SK-N-SH treated with all-trans-retinoic acid at 6 μM for 48 hours (cell line): ENCODE data around the gene VPS25.
"Not testable (repeated sequence)": the region's sequence is repeated elsewhere in the genome, so short reads cannot be mapped to it uniquely, and the experiment has no call there.

ENCODE experiments used
- ATAC-seq: fragments of 200-7000 bp; cut with Tn5 transposase; 3 replicates; pipeline ENCODE4 v1.9.1; 2020; ENCODE audit warnings: mild to moderate bottlenecking, moderate library complexity
- CSDC2 ChIP-seq: fragments of 250-450 bp; sonication (Bioruptor Pico); IDR thresholded peaks from 2 replicates; pipeline ENCODE4 v1.5.0; 2020; ENCODE audit warnings: mild to moderate bottlenecking, moderate library complexity
- ESRRG ChIP-seq: fragments of 250-450 bp; sonication (Bioruptor Pico); IDR thresholded peaks from 2 replicates; pipeline ENCODE4 v1.6.1; 2021; ENCODE audit warnings: mild to moderate bottlenecking
- OSR1 ChIP-seq: fragments of 250-450 bp; sonication (Bioruptor Pico); IDR thresholded peaks from 2 replicates; pipeline ENCODE4 v1.8.0; 2022; ENCODE audit warnings: moderate library complexity, mild to moderate bottlenecking, inconsistent platforms
- PPARA ChIP-seq: fragments of 250-450 bp; sonication (Bioruptor Pico); IDR thresholded peaks from 2 replicates; pipeline ENCODE4 v1.5.0; 2020; ENCODE audit warnings: mild to moderate bottlenecking, borderline replicate concordance
- SNAI2 ChIP-seq: fragments of 250-450 bp; sonication (Bioruptor Pico); IDR thresholded peaks from 2 replicates; pipeline ENCODE4 v1.5.0; 2020; ENCODE audit warnings: mild to moderate bottlenecking, moderate library complexity
- TCF4 ChIP-seq: fragments of 250-450 bp; sonication (Bioruptor Pico); IDR thresholded peaks from 2 replicates; pipeline ENCODE4 v1.8.0; 2021; ENCODE audit warnings: mild to moderate bottlenecking, moderate library complexity, borderline replicate concordance
- TOX ChIP-seq: fragments of 250-450 bp; sonication (Bioruptor Pico); IDR thresholded peaks from 2 replicates; pipeline ENCODE4 v1.8.0; 2021; ENCODE audit warnings: mild to moderate bottlenecking, moderate library complexity, borderline replicate concordance
- ZC3H10 ChIP-seq: fragments of 250-450 bp; sonication (Bioruptor Pico); IDR thresholded peaks from 2 replicates; pipeline ENCODE4 v1.5.1; 2021; ENCODE audit warnings: mild to moderate bottlenecking, moderate library complexity
- ZFP3 ChIP-seq: fragments of 250-450 bp; sonication (Bioruptor Pico); IDR thresholded peaks from 2 replicates; pipeline ENCODE4 v1.5.0; 2020; ENCODE audit warnings: mild to moderate bottlenecking, moderate library complexity
- ZFP30 ChIP-seq: fragments of 450-650 bp; formaldehyde crosslinking; IDR thresholded peaks from 2 replicates; pipeline ENCODE4 v1.5.0; 2022; ENCODE audit warnings: mild to moderate bottlenecking, moderate library complexity
- ZNF565 ChIP-seq: fragments of 450-650 bp; formaldehyde crosslinking; conservative IDR thresholded peaks from 2 replicates; pipeline ENCODE4 v1.5.0; 2020; ENCODE audit warnings: low read depth, mild to moderate bottlenecking, moderate library complexity
- ZNF8 ChIP-seq: fragments of 450-650 bp; formaldehyde crosslinking; IDR thresholded peaks from 2 replicates; pipeline ENCODE4 v1.5.0; 2020; ENCODE audit warnings: mild to moderate bottlenecking, moderate library complexity
- TF ChIP-seq, protein P1 (sequence below): fragments of 250-450 bp; sonication (Bioruptor Pico); IDR thresholded peaks from 2 replicates; pipeline ENCODE4 v1.5.0; 2020; ENCODE audit warnings: mild to moderate bottlenecking, moderate library complexity
- TF ChIP-seq, protein P2 (sequence below): fragments of 250-450 bp; sonication (Bioruptor Pico); IDR thresholded peaks from 2 replicates; pipeline ENCODE4 v1.8.0; 2021; ENCODE audit warnings: low read depth, mild to moderate bottlenecking, moderate library complexity, borderline replicate concordance
- TF ChIP-seq, protein P3 (sequence below): fragments of 250-450 bp; sonication (Bioruptor Pico); IDR thresholded peaks from 2 replicates; pipeline ENCODE4 v1.5.1; 2020; ENCODE audit warnings: low read depth, mild to moderate bottlenecking, moderate library complexity
- TF ChIP-seq, protein P4 (sequence below): fragments of 250-450 bp; sonication (Bioruptor Pico); IDR thresholded peaks from 2 replicates; pipeline ENCODE4 v1.5.1; 2021; ENCODE audit warnings: mild to moderate bottlenecking, moderate library complexity
- TF ChIP-seq, protein P5 (sequence below): fragments of 250-450 bp; sonication (Bioruptor Pico); IDR thresholded peaks from 2 replicates; pipeline ENCODE4 v1.8.0; 2020; ENCODE audit warnings: mild to moderate bottlenecking, moderate library complexity, borderline replicate concordance

Gene VPS25

DNA sequence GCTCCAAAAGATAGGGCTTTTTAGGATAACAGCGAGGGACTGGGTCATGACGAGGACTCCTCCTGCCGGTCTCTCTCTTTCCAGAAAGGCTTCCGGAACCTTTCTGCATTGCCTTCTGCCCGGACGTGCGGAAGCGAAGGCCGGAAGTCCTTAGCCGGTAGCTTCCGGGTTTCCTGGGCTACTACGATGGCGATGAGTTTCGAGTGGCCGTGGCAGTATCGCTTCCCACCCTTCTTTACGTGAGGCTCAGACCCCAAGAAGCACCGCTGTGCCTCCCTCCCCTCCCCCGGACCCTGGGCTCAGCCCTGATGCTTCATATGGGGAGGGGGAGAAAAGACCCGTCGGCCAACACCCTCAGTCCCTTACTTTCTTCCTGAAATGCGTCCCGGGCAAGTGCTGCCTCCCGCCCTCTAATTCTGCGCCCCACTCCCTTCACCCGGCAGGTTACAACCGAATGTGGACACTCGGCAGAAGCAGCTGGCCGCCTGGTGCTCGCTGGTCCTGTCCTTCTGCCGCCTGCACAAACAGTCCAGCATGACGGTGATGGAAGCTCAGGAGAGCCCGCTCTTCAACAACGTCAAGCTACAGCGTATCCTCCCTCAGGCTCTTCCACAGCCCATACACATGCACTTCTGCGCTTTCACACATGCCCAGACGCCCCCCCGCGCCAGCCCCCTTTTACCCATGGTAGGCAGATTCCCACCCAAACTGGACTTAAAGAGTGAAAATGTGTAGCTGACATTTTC lies at the start of gene VPS25:
Gene VPS25, plus strand, starts transcription at position 160 of the 746 bp plus-strand sequence. Its CDS starts 27 bp downstream, at position 187.
- peak; percentile 99 for ATAC-seq
- TF ChIP-seq ZNF8 (CRISPR knock-in tag), result peak; percentile 8; the same call in 1 of the 2 replicates
- TF ChIP-seq, protein P1, sequence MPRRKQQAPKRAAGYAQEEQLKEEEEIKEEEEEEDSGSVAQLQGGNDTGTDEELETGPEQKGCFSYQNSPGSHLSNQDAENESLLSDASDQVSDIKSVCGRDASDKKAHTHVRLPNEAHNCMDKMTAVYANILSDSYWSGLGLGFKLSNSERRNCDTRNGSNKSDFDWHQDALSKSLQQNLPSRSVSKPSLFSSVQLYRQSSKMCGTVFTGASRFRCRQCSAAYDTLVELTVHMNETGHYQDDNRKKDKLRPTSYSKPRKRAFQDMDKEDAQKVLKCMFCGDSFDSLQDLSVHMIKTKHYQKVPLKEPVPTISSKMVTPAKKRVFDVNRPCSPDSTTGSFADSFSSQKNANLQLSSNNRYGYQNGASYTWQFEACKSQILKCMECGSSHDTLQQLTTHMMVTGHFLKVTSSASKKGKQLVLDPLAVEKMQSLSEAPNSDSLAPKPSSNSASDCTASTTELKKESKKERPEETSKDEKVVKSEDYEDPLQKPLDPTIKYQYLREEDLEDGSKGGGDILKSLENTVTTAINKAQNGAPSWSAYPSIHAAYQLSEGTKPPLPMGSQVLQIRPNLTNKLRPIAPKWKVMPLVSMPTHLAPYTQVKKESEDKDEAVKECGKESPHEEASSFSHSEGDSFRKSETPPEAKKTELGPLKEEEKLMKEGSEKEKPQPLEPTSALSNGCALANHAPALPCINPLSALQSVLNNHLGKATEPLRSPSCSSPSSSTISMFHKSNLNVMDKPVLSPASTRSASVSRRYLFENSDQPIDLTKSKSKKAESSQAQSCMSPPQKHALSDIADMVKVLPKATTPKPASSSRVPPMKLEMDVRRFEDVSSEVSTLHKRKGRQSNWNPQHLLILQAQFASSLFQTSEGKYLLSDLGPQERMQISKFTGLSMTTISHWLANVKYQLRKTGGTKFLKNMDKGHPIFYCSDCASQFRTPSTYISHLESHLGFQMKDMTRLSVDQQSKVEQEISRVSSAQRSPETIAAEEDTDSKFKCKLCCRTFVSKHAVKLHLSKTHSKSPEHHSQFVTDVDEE (CRISPR knock-in tag), result 0 out of 2 replicates have a peak, but pooled peaks have one; percentile 36
- TF ChIP-seq TOX (CRISPR knock-in tag), result no peak
- TF ChIP-seq, all 23 proteins: peak for 2

DNA sequence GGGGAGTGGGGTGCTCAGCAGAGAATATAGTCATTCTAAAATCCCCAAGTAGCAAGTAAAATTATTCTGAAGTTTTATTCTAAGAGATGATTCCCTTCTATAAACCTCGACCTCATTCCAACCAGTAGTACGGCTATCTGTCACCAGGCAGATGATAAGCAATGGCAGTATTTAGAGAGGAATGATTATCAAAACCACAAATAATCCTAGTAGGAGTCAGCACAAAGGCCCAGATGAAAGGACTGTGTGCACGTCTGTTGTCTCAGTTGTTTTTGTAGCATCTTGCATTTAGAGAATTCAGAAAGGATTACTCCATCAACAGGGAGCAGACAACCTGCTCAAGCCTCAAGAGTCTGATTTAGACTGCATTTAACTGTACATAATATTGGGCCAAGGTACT lies 49.6 kb upstream of the VPS25 start:
- TF ChIP-seq PPARA (CRISPR knock-in tag) (no peak), OSR1 (no peak)
- no peak for ATAC-seq

DNA sequence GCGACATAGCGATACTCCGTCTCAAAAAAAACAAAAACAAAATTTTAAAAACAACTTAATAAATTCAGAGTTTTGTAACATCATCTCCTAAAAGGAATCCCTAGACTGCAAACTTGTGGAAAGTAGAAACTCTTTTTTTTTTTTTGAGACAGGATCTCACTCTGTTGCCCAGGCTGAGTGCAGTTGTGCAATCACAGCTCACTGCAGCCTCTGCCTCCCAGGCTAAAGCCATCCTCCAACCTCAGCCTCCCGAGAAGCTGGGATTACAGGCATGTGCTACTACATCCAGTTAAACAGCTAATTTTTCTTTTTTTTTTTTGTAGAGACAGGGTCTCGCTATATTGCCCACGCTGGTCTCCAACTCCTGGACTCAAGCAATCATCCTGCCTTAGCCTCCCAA lies 48.1 kb upstream of the VPS25 start:
- no peak for TF ChIP-seq ZNF565 (CRISPR knock-in tag)
- TF ChIP-seq ESRRG (CRISPR knock-in tag), result no peak
- no peak for TF ChIP-seq ZNF8 (CRISPR knock-in tag)
- TF ChIP-seq OSR1, result no peak
- no peak for TF ChIP-seq TCF4 (CRISPR knock-in tag)
- TF ChIP-seq, protein P1 (CRISPR knock-in tag), result no peak
- ATAC-seq, result no peak

DNA sequence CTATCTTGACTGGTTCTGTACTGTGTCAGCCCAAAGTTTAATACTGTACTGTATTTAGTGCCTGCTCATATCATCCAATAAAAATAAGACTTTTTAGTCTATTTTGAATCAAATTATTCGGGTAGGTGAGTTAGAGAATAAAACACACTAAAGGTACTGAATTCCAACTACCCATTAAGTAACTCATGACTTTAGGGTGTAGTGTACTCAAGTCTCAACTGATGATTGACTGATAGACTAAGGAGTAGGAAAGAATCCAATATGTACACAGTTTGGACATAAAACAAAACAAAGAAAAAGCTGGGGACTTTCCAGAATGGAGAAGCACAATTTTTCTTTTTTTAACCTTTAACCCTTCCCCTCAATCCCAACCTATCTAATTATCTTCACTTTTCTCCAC lies 32.5 kb upstream of the VPS25 start:
- TF ChIP-seq PPARA (CRISPR knock-in tag) (no peak), ZFP3 (CRISPR knock-in tag) (no peak), ZC3H10 (CRISPR knock-in tag) (no peak), ZFP30 (CRISPR knock-in tag) (no peak), SNAI2 (CRISPR knock-in tag) (no peak), ESRRG (CRISPR knock-in tag) (no peak), ZNF565 (CRISPR knock-in tag) (no peak), TCF4 (CRISPR knock-in tag) (no peak), CSDC2 (no peak), TOX (CRISPR knock-in tag) (no peak)
- TF ChIP-seq, protein P1 (CRISPR knock-in tag), result no peak
- TF ChIP-seq, protein P2, sequence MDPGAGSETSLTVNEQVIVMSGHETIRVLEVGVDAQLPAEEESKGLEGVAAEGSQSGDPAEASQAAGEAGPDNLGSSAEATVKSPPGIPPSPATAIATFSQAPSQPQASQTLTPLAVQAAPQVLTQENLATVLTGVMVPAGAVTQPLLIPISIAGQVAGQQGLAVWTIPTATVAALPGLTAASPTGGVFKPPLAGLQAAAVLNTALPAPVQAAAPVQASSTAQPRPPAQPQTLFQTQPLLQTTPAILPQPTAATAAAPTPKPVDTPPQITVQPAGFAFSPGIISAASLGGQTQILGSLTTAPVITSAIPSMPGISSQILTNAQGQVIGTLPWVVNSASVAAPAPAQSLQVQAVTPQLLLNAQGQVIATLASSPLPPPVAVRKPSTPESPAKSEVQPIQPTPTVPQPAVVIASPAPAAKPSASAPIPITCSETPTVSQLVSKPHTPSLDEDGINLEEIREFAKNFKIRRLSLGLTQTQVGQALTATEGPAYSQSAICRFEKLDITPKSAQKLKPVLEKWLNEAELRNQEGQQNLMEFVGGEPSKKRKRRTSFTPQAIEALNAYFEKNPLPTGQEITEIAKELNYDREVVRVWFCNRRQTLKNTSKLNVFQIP (CRISPR knock-in tag), result no peak
- TF ChIP-seq, protein P3, sequence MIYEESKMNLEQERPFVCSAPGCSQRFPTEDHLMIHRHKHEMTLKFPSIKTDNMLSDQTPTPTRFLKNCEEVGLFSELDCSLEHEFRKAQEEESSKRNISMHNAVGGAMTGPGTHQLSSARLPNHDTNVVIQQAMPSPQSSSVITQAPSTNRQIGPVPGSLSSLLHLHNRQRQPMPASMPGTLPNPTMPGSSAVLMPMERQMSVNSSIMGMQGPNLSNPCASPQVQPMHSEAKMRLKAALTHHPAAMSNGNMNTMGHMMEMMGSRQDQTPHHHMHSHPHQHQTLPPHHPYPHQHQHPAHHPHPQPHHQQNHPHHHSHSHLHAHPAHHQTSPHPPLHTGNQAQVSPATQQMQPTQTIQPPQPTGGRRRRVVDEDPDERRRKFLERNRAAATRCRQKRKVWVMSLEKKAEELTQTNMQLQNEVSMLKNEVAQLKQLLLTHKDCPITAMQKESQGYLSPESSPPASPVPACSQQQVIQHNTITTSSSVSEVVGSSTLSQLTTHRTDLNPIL (CRISPR knock-in tag), result no peak
- TF ChIP-seq, protein P4, sequence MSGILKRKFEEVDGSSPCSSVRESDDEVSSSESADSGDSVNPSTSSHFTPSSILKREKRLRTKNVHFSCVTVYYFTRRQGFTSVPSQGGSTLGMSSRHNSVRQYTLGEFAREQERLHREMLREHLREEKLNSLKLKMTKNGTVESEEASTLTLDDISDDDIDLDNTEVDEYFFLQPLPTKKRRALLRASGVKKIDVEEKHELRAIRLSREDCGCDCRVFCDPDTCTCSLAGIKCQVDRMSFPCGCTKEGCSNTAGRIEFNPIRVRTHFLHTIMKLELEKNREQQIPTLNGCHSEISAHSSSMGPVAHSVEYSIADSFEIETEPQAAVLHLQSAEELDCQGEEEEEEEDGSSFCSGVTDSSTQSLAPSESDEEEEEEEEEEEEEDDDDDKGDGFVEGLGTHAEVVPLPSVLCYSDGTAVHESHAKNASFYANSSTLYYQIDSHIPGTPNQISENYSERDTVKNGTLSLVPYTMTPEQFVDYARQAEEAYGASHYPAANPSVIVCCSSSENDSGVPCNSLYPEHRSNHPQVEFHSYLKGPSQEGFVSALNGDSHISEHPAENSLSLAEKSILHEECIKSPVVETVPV (CRISPR knock-in tag), result no peak
- TF ChIP-seq, protein P5, sequence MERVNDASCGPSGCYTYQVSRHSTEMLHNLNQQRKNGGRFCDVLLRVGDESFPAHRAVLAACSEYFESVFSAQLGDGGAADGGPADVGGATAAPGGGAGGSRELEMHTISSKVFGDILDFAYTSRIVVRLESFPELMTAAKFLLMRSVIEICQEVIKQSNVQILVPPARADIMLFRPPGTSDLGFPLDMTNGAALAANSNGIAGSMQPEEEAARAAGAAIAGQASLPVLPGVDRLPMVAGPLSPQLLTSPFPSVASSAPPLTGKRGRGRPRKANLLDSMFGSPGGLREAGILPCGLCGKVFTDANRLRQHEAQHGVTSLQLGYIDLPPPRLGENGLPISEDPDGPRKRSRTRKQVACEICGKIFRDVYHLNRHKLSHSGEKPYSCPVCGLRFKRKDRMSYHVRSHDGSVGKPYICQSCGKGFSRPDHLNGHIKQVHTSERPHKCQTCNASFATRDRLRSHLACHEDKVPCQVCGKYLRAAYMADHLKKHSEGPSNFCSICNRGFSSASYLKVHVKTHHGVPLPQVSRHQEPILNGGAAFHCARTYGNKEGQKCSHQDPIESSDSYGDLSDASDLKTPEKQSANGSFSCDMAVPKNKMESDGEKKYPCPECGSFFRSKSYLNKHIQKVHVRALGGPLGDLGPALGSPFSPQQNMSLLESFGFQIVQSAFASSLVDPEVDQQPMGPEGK, result no peak
- ATAC-seq, result no peak

DNA sequence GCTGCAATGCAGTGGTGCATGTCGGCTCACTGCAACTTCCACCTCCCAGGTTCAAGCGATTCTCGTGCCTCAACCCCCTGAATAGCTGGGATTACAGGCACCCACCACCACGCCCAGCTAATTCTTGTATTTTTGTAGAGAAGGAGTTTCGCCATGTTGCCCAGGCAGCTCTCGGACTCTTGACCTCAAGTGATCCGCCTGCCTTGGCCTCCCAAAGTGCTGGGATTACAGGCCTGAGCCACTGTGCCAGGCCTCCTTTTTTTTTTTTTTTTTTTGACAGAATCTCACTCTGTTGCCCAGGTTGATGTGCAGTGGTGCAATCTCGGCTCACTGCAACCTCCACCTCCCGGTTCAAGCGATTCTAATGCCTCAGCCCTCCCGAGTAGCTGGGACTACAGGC lies 30.3 kb upstream of the VPS25 start:
- ATAC-seq, result not testable (repeated sequence)
